ENCODE data around the gene SRGAP2C.
A peak's percentile ranks its signal among the peaks of the same experiment; 100 is the strongest.
"Not testable (repeated sequence)": the region's sequence is repeated elsewhere in the genome, so short reads cannot be mapped to it uniquely, and the experiment has no call there.

The SRGAP2C gene

GRCh38 chr1:121161199-121161901 is 23.4 kb upstream of the SRGAP2C start:
- not testable (repeated sequence) for H3K4me1 ChIP-seq (ENCODE audit: control insufficient read depth, insufficient read depth, low read length); H3K4me3 ChIP-seq (ENCODE audit: insufficient read depth, low read depth, low read length); H3K27me3 ChIP-seq (ENCODE audit: control insufficient read depth, insufficient read depth, low read length, poor library complexity, severe bottlenecking); H3K36me3 ChIP-seq (ENCODE audit: control insufficient read depth, insufficient read depth, low read length); H3K9me3 ChIP-seq (ENCODE audit: control insufficient read depth, low read length); H3K27ac ChIP-seq (ENCODE audit: insufficient read depth, low read depth, low read length, poor library complexity, severe bottlenecking)
- WGBS, 2 experiments: 91 to 94% methylated on average over 1 to 2 of the region's 6 CpGs

GRCh38 chr1:121163850-121164757 is 20.7 kb upstream of the SRGAP2C start:
- H3K36me3 ChIP-seq (ENCODE audit: control insufficient read depth, insufficient read depth, low read length); H3K27me3 ChIP-seq (ENCODE audit: control insufficient read depth, insufficient read depth, low read length, poor library complexity, severe bottlenecking); H3K4me1 ChIP-seq (ENCODE audit: control insufficient read depth, insufficient read depth, low read length); H3K9me3 ChIP-seq (ENCODE audit: control insufficient read depth, low read length); H3K27ac ChIP-seq (ENCODE audit: insufficient read depth, low read depth, low read length, poor library complexity, severe bottlenecking); H3K4me3 ChIP-seq (ENCODE audit: insufficient read depth, low read depth, low read length): not testable (repeated sequence)
- no CpG with 5 or more reads among the region's 5 CpGs for WGBS, 2 experiments

GRCh38 chr1:121165296-121165695 is 19.5 kb upstream of the SRGAP2C start:
- H3K9me3 ChIP-seq (ENCODE audit: control insufficient read depth, low read length); H3K27me3 ChIP-seq (ENCODE audit: control insufficient read depth, insufficient read depth, low read length, poor library complexity, severe bottlenecking); H3K4me3 ChIP-seq (ENCODE audit: insufficient read depth, low read depth, low read length); H3K36me3 ChIP-seq (ENCODE audit: control insufficient read depth, insufficient read depth, low read length); H3K27ac ChIP-seq (ENCODE audit: insufficient read depth, low read depth, low read length, poor library complexity, severe bottlenecking); H3K4me1 ChIP-seq (ENCODE audit: control insufficient read depth, insufficient read depth, low read length): not testable (repeated sequence)

- H3K36me3 ChIP-seq (ENCODE audit: control insufficient read depth, insufficient read depth, low read length); H3K27me3 ChIP-seq (ENCODE audit: control insufficient read depth, insufficient read depth, low read length, poor library complexity, severe bottlenecking); H3K4me1 ChIP-seq (ENCODE audit: control insufficient read depth, insufficient read depth, low read length); H3K4me3 ChIP-seq (ENCODE audit: insufficient read depth, low read depth, low read length); H3K27ac ChIP-seq (ENCODE audit: insufficient read depth, low read depth, low read length, poor library complexity, severe bottlenecking); H3K9me3 ChIP-seq (ENCODE audit: control insufficient read depth, low read length): not testable (repeated sequence)
- WGBS, 2 experiments: 100% methylated on average over 1 of the region's 2 CpGs; no CpG with 5 or more reads in 1 of the 2 experiments
Measured at GRCh38 chr1:121167225-121167738, 17.5 kb upstream of the SRGAP2C start.

GRCh38 chr1:121168152-121168668 is 16.6 kb upstream of the SRGAP2C start:
- not testable (repeated sequence) for H3K4me1 ChIP-seq (ENCODE audit: control insufficient read depth, insufficient read depth, low read length); H3K36me3 ChIP-seq (ENCODE audit: control insufficient read depth, insufficient read depth, low read length); H3K9me3 ChIP-seq (ENCODE audit: control insufficient read depth, low read length); H3K27me3 ChIP-seq (ENCODE audit: control insufficient read depth, insufficient read depth, low read length, poor library complexity, severe bottlenecking); H3K4me3 ChIP-seq (ENCODE audit: insufficient read depth, low read depth, low read length); H3K27ac ChIP-seq (ENCODE audit: insufficient read depth, low read depth, low read length, poor library complexity, severe bottlenecking)
- WGBS, 2 experiments: no CpG with 5 or more reads among the region's 3 CpGs

GRCh38 chr1:121176649-121177048 is 8.1 kb upstream of the SRGAP2C start:
- H3K27ac ChIP-seq (ENCODE audit: insufficient read depth, low read depth, low read length, poor library complexity, severe bottlenecking); H3K4me1 ChIP-seq (ENCODE audit: control insufficient read depth, insufficient read depth, low read length); H3K36me3 ChIP-seq (ENCODE audit: control insufficient read depth, insufficient read depth, low read length); H3K27me3 ChIP-seq (ENCODE audit: control insufficient read depth, insufficient read depth, low read length, poor library complexity, severe bottlenecking); H3K9me3 ChIP-seq (ENCODE audit: control insufficient read depth, low read length); H3K4me3 ChIP-seq (ENCODE audit: insufficient read depth, low read depth, low read length): not testable (repeated sequence)
- WGBS, 2 experiments: 98 to 100% methylated on average over 2 of the region's 2 CpGs

GRCh38 chr1:121178197-121178596 is 6.6 kb upstream of the SRGAP2C start:
- not testable (repeated sequence) for H3K4me3 ChIP-seq (ENCODE audit: insufficient read depth, low read depth, low read length); H3K36me3 ChIP-seq (ENCODE audit: control insufficient read depth, insufficient read depth, low read length); H3K4me1 ChIP-seq (ENCODE audit: control insufficient read depth, insufficient read depth, low read length); H3K27ac ChIP-seq (ENCODE audit: insufficient read depth, low read depth, low read length, poor library complexity, severe bottlenecking); H3K9me3 ChIP-seq (ENCODE audit: control insufficient read depth, low read length); H3K27me3 ChIP-seq (ENCODE audit: control insufficient read depth, insufficient read depth, low read length, poor library complexity, severe bottlenecking)

GRCh38 chr1:121183867-121184266 is 908 bp upstream of the SRGAP2C start:
- H3K4me3 ChIP-seq (ENCODE audit: insufficient read depth, low read depth, low read length): peak overlapping the region; percentile 27
- not testable (repeated sequence) for H3K9me3 ChIP-seq (ENCODE audit: control insufficient read depth, low read length)

GRCh38 chr1:121185140-121185708 is 449 bp downstream of the SRGAP2C start:
- no CpG with 5 or more reads among the region's 48 CpGs for WGBS, 2 experiments
- not testable (repeated sequence) for H3K27me3 ChIP-seq (ENCODE audit: control insufficient read depth, insufficient read depth, low read length, poor library complexity, severe bottlenecking); H3K36me3 ChIP-seq (ENCODE audit: control insufficient read depth, insufficient read depth, low read length); H3K4me1 ChIP-seq (ENCODE audit: control insufficient read depth, insufficient read depth, low read length); H3K27ac ChIP-seq (ENCODE audit: insufficient read depth, low read depth, low read length, poor library complexity, severe bottlenecking); H3K9me3 ChIP-seq (ENCODE audit: control insufficient read depth, low read length)
- peak overlapping the region; percentile 22 for H3K4me3 ChIP-seq (ENCODE audit: insufficient read depth, low read depth, low read length)

More at GRCh38 chr1:121183867-121184266, 908 bp upstream of the SRGAP2C start:
- not testable (repeated sequence) for H3K27ac ChIP-seq (ENCODE audit: insufficient read depth, low read depth, low read length, poor library complexity, severe bottlenecking); H3K4me1 ChIP-seq (ENCODE audit: control insufficient read depth, insufficient read depth, low read length); H3K27me3 ChIP-seq (ENCODE audit: control insufficient read depth, insufficient read depth, low read length, poor library complexity, severe bottlenecking); H3K36me3 ChIP-seq (ENCODE audit: control insufficient read depth, insufficient read depth, low read length)
- WGBS, 2 experiments: 0% methylated on average over 5 to 8 of the region's 31 CpGs

GRCh38 chr1:121186191-121186590 is 1.4 kb downstream of the SRGAP2C start:
- not testable (repeated sequence) for H3K9me3 ChIP-seq (ENCODE audit: control insufficient read depth, low read length); H3K36me3 ChIP-seq (ENCODE audit: control insufficient read depth, insufficient read depth, low read length); H3K4me1 ChIP-seq (ENCODE audit: control insufficient read depth, insufficient read depth, low read length); H3K27ac ChIP-seq (ENCODE audit: insufficient read depth, low read depth, low read length, poor library complexity, severe bottlenecking); H3K4me3 ChIP-seq (ENCODE audit: insufficient read depth, low read depth, low read length); H3K27me3 ChIP-seq (ENCODE audit: control insufficient read depth, insufficient read depth, low read length, poor library complexity, severe bottlenecking)
- no CpG with 5 or more reads among the region's 20 CpGs for WGBS, 2 experiments

All from ectodermal cell (in vitro differentiated cells).